ENCODE data around the gene KSR2.

GRCh38 chr12:117583092-117583491 lies 385.7 kb downstream of the KSR2 start:
- TF ChIP-seq, protein P1, sequence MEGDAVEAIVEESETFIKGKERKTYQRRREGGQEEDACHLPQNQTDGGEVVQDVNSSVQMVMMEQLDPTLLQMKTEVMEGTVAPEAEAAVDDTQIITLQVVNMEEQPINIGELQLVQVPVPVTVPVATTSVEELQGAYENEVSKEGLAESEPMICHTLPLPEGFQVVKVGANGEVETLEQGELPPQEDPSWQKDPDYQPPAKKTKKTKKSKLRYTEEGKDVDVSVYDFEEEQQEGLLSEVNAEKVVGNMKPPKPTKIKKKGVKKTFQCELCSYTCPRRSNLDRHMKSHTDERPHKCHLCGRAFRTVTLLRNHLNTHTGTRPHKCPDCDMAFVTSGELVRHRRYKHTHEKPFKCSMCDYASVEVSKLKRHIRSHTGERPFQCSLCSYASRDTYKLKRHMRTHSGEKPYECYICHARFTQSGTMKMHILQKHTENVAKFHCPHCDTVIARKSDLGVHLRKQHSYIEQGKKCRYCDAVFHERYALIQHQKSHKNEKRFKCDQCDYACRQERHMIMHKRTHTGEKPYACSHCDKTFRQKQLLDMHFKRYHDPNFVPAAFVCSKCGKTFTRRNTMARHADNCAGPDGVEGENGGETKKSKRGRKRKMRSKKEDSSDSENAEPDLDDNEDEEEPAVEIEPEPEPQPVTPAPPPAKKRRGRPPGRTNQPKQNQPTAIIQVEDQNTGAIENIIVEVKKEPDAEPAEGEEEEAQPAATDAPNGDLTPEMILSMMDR (IDR thresholded peaks at IDR 0.05 in 4 of 5, conservative IDR thresholded peaks at IDR 0.05 in 1 of 5) = no peak
- TF ChIP-seq POLR2A (IDR thresholded peaks at IDR 0.05) = no peak

Data from gastrocnemius medialis (tissue), 4 donors.